Stomach (tissue), 4 donors: ENCODE results near the gene DYNC1H1.

Experiments used
- CTCF ChIP-seq, 7 experiments: fragments of 450-650 bp in 4 of 7; fragments of 200-600 bp in 3 of 7; sonication (generic) in 3 of 7; IDR thresholded peaks; one replicate each; pipeline ENCODE4 v1.5.1; 2016 to 2019; ENCODE audit warnings: antibody characterized with exemption in 7 of 7, control low read depth in 2 of 7, mild to moderate bottlenecking in 1 of 7
- POLR2A ChIP-seq, 4 donors: fragments of 450-650 bp; IDR thresholded peaks; one replicate each; pipeline ENCODE4 v1.6.1; 2016; ENCODE audit warnings: antibody characterized with exemption in 4 of 4, control low read depth in 2 of 4, mild to moderate bottlenecking in 1 of 4, moderate library complexity in 1 of 4

- no peak for TF ChIP-seq CTCF (IDR thresholded peaks at IDR 0.05)
- no peak for TF ChIP-seq POLR2A (IDR thresholded peaks at IDR 0.05)
Measured at GRCh38 chr14:102080183-102081080, 116.1 kb downstream of the DYNC1H1 start.
